ENCODE data around the gene PREX1. TPM values are rescaled to one million over a fixed set of nuclear protein-coding genes. Genes with fewer than 3 reads are reported as not detected.
A peak's percentile ranks its signal among the peaks of the same experiment; 100 is the strongest.

Gene PREX1
- total RNA-seq, 1 donor from 2014 or later: 17.7 TPM

GRCh38 chr20:48705240-48706115 is 122.3 kb downstream of the PREX1 start:
- DNase-seq (ENCODE audit: extremely low spot score in 2 of 2): no peak
- H3K27ac ChIP-seq: no peak overlapping the region
- intact Hi-C loops (cut with DNase I): no loop called here
- H3K27me3 ChIP-seq: no peaks in the 10 kb centered on the region
- H3K9me3 ChIP-seq: no peaks in the 10 kb centered on the region
- TF ChIP-seq POLR2A (IDR thresholded peaks at IDR 0.05) (no peak), POLR2AphosphoS5 (IDR thresholded peaks at IDR 0.05; ENCODE audit: insufficient read depth in 1 of 2, low read depth in 1 of 2) (no peak)
- TF ChIP-seq, protein P1, sequence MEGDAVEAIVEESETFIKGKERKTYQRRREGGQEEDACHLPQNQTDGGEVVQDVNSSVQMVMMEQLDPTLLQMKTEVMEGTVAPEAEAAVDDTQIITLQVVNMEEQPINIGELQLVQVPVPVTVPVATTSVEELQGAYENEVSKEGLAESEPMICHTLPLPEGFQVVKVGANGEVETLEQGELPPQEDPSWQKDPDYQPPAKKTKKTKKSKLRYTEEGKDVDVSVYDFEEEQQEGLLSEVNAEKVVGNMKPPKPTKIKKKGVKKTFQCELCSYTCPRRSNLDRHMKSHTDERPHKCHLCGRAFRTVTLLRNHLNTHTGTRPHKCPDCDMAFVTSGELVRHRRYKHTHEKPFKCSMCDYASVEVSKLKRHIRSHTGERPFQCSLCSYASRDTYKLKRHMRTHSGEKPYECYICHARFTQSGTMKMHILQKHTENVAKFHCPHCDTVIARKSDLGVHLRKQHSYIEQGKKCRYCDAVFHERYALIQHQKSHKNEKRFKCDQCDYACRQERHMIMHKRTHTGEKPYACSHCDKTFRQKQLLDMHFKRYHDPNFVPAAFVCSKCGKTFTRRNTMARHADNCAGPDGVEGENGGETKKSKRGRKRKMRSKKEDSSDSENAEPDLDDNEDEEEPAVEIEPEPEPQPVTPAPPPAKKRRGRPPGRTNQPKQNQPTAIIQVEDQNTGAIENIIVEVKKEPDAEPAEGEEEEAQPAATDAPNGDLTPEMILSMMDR (IDR thresholded peaks at IDR 0.05): no peak
- H3K4me1 ChIP-seq: peaks cover 10% of the 10 kb centered on the region
- no peak overlapping the region for H3K4me3 ChIP-seq
- H3K36me3 ChIP-seq: no peaks in the 10 kb centered on the region

DNA sequence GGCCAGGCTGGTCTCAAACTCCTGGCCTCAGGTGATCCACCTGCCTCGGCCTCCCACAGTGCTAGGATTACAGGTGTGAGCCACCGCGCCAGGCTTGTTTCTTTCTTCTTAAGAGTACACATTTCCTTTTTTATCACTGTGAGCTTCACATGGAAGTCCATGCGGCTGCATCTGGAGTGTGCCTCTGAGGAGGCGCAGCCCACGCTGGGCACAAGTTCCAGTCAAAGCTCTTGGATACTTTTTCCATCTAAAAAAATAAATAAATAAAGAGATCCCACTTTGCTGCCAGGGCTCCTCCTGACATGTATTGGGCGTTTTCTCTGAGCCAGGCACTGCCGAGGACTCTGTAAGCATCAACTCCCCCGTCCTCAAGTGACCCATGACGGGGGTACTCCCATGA is 123.0 kb downstream of the PREX1 start:
- Histone ChIP-seq H3K9me3 (no peaks in the 10 kb centered on the region), H3K36me3 (no peaks in the 10 kb centered on the region), H3K4me3 (no peak overlapping the region), H3K27ac (no peak overlapping the region), H3K27me3 (no peaks in the 10 kb centered on the region), H3K4me1 (peaks cover 10% of the 10 kb centered on the region)
- DNase-seq (ENCODE audit: extremely low spot score in 2 of 2): no peak
- TF ChIP-seq POLR2AphosphoS5 (IDR thresholded peaks at IDR 0.05; ENCODE audit: insufficient read depth in 1 of 2, low read depth in 1 of 2): no peak
- TF ChIP-seq, protein P1 (IDR thresholded peaks at IDR 0.05): no peak
- no peak for TF ChIP-seq POLR2A (IDR thresholded peaks at IDR 0.05)
- intact Hi-C loops (cut with DNase I): no loop called here

DNA sequence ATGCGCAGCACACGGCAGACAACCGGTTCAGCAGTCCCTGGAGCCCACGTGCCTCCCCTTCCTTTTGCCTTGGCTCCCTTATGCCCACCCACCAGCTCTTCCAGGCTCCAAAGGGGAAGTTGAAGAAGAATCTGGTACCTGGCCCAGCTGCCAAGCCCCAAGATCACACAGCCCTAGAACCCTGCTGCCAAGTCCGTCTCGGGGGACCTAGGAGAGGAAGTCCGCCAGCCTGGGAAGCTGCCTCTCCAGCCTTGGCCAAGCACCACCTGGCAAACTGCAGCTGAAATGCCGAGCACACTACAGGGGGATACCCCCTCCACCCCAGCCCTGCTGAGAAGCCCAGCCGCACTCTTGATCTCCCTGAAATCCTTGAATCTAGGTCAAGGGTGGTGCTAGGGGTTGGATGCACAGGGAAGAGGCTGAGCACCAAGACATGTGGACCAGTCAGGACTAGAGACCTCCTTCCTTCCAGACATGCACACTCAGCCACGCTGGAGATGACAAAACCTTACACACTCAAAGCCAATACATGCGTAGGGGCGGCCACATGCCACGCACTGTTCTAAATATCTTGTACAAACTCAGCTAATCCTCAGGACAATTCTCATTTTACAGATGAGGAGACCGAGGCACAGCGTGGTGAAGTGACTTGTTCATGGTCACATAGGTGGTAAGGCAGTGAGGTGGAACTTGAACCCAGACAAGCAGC is 124.1 kb downstream of the PREX1 start:
- no peak for DNase-seq (ENCODE audit: extremely low spot score in 2 of 2)
- H3K4me1 ChIP-seq: peaks cover 10% of the 10 kb centered on the region
- no peak overlapping the region for H3K4me3 ChIP-seq
- intact Hi-C loops (cut with DNase I): no loop called here
- no peak overlapping the region for H3K27ac ChIP-seq
- no peaks in the 10 kb centered on the region for H3K9me3 ChIP-seq
- TF ChIP-seq POLR2A (IDR thresholded peaks at IDR 0.05) (no peak), POLR2AphosphoS5 (IDR thresholded peaks at IDR 0.05; ENCODE audit: insufficient read depth in 1 of 2, low read depth in 1 of 2) (peak in 1 of 2 donors; percentile 6)
- TF ChIP-seq, protein P1 (IDR thresholded peaks at IDR 0.05): no peak
- no peaks in the 10 kb centered on the region for H3K27me3 ChIP-seq
- no peaks in the 10 kb centered on the region for H3K36me3 ChIP-seq

DNA sequence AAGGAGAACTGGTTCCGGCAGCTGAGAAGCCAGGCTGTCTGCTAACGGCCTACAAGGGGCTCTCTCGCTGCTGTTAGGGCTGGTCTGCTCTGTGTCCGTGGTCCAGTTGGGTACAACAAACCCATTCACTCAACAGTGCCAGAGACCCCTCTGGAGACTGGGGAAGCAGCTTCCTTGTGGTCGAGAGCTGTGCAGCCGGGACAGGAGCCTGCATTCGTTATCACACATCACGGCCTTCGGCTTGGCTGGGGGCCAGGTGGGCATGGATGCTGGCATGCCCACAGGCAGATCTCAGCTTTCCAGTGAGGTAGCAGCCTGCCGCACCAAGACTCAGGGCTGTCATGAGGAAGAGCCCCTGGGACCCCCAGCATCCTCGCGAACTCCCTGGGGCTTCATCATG is 124.7 kb downstream of the PREX1 start:
- intact Hi-C loops (cut with DNase I): no loop called here

More for the DNA sequence above, 124.7 kb downstream of the PREX1 start:
- TF ChIP-seq POLR2A (IDR thresholded peaks at IDR 0.05): no peak
- TF ChIP-seq, protein P1 (IDR thresholded peaks at IDR 0.05): no peak
- TF ChIP-seq POLR2AphosphoS5 (IDR thresholded peaks at IDR 0.05; ENCODE audit: insufficient read depth in 1 of 2, low read depth in 1 of 2): no peak
- no peak for DNase-seq (ENCODE audit: extremely low spot score in 2 of 2)
- Histone ChIP-seq H3K4me3 (no peak overlapping the region), H3K36me3 (no peaks in the 10 kb centered on the region), H3K27ac (no peak overlapping the region), H3K27me3 (no peaks in the 10 kb centered on the region), H3K9me3 (no peaks in the 10 kb centered on the region), H3K4me1 (peaks cover 10% of the 10 kb centered on the region)

Data from vagina (tissue), 2 donors.